HG03139 (cell line): ENCODE measurements around the gene COA3.
A peak's percentile ranks its signal among the peaks of the same experiment; 100 is the strongest.

Experiments
- ATAC-seq: cut with Tn5 transposase; IDR thresholded peaks from one replicate; pipeline ENCODE4 v1.9.1; 2021; ENCODE audit not compliant: unreplicated experiment

The COA3 gene

DNA sequence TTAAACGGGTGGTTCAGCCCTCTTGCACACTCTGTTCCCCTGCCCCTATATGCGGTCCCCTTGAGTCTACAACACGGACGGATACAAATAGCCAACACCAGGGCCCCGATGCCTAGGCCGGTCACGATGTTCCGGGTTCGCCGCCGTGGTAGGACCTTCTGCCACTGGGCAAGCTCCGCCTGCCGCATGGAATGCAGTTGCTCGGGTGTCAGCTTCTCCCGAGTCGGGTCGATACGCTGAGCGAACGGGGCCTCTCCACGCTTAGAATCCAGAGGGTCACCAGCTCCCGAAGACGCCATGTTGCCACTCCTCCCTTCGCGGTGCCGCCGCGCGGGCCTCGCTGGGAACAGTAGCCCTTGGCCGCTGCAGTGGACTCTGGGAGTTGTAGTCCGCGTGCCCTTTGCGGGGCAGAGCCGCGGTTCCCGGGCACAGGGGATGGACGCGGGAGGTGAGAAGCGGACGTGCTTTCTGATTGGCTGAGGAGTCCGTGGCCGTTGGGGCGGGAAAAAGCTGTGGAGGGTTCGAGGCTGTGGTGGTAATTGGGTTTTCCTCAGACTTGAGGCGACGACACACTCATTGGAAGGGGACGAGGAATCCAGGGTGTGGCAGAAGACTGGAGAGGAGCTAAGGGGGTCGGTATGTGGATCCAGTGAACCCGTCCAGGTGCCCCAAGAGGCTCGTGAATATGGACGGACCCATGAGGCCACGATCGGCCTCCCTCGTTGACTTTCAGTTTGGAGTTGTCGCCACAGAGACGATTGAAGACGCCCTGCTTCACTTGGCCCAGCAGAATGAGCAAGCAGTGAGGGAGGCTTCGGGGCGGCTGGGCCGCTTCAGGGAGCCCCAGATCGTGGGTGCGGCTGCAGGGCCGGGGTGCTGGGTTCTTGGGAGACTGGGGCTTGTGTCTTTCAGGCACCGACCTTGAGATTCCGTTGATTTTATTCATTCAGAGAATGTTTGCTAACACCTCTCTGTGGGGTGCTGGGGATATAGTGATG lies at the start of gene COA3, which contains the start of gene CNTD1:
Gene COA3 (minus strand): TSS at position 322 of the 998 bp plus-strand sequence. CDS start 23 bp downstream, at position 299.
Gene CNTD1 (plus strand): TSS at position 479 of the 998 bp plus-strand sequence. CDS start 207 bp downstream, at position 686.
- ATAC-seq: no peak

- ATAC-seq: no peak
Measured at GRCh38 chr17:42848093-42848492, 49.6 kb upstream of the COA3 start.

GRCh38 chr17:42846594-42847280 lies 48.2 kb upstream of the COA3 start:
- ATAC-seq: no peak

- ATAC-seq: no peak
Measured at GRCh38 chr17:42845918-42846593, 47.6 kb upstream of the COA3 start.

GRCh38 chr17:42845556-42845917 lies 47.0 kb upstream of the COA3 start:
- ATAC-seq: no peak

DNA sequence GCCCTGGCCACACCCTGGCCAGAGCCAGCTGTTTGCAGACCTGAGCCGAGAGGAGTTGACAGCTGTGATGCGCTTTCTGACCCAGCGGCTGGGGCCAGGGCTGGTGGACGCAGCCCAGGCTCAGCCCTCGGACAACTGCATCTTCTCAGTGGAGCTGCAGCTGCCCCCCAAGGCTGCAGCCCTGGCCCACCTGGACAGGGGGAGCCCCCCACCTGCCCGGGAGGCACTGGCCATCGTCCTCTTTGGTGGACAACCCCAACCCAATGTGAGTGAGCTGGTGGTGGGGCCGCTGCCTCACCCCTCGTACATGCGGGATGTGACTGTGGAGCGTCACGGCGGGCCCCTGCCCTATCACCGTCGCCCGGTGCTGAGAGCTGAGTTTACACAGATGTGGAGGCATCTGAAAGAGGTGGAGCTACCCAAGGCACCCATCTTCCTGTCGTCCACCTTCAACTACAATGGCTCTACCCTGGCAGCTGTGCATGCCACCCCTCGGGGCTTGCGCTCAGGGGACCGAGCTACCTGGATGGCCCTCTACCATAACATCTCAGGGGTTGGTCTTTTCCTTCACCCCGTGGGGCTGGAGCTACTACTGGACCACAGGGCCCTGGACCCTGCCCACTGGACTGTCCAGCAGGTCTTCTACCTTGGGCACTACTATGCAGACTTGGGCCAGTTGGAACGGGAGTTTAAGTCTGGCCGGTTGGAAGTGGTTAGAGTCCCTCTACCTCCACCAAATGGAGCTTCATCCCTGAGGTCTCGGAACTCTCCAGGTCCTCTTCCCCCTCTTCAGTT lies 46.5 kb upstream of the COA3 start:
- no peak for ATAC-seq

- no peak for ATAC-seq
Measured at GRCh38 chr17:42844271-42844670, 45.8 kb upstream of the COA3 start, which contains the start of gene AOC2. Gene AOC2 (plus strand): TSS chr17:42844580. CDS start chr17:42844627, 47 bp downstream.

DNA sequence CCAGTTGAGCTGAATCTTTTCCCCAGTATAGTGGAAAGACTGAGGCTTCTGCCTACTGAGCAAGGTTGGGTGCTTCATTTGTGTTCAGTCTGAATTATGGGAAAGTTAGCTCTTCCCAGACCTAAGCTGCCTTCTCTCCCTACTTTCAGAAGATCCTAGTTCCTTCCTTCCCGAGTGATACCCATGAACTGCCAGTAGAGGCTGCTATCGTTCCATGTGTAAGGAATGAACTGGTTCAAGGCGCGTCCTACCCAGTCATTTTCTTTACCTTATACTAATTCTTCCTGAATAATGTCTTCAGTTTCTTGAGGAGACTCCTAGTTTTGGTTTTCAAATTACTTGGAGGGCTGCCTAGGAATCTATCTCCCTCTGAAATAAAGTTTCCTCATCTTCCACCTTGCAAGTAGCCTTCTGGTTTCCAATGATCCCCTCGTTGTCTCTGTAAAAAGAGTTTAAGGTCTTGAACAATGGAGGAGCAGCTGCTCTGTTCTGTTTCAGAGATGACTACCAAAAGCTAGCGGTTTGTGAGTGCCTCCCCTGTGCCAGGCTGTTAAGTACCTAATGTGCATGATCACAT lies 44.9 kb upstream of the COA3 start:
- ATAC-seq: no peak

DNA sequence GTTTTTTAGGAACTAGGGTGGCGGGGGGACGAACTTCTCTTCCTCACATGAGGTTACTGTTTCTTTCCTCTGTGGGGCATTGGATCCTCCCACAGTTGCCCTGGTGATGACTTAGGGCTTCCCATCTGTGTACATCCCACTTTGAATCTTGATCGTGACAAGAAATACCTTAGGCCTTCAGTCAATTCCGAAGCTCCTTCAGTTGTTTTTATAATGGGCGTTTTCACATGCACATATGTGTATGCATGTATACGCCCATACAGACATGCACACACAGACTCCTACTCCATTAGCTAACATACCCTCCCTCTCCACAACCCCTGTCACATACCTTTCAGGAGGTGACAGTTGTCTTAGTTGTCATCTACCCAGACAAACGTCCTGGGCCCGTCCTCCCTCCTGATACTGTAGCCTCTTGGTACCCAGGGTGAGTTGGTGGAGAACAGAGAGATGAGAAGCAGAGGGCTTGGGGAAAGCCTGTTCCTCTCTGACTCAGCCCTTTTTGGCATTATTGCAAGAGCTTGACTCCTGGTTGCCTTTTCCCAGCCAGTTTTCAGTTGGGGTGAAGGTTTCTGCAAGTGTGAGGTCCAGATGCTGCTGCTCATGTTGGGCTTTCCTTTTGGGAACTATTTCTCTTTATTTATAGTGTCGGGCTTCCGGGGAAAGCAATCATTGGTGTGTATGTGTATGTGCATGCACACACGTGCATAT lies 43.6 kb upstream of the COA3 start:
- no peak for ATAC-seq

DNA sequence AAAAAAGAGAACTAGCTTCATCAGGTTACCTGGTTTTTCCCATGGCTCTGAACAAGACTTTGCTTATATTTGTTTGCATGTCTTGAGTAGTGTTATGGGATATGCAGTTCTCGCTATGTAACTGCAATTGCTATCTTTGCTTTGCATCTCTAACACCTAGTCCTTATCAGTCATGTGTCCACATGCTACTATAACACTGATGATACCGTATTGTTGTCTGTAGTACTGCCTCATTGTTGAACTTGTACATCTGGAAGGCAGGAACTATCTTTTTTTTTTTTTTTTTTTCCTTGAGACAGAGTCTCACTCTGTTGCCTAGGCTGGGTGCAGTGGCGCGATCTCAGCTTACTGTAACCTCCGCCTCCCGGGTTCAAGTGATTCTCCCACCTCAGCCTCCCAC lies 37.2 kb upstream of the COA3 start:
- no peak for ATAC-seq

GRCh38 chr17:42833767-42834422 lies 35.4 kb upstream of the COA3 start:
- peak; percentile 17 for ATAC-seq

DNA sequence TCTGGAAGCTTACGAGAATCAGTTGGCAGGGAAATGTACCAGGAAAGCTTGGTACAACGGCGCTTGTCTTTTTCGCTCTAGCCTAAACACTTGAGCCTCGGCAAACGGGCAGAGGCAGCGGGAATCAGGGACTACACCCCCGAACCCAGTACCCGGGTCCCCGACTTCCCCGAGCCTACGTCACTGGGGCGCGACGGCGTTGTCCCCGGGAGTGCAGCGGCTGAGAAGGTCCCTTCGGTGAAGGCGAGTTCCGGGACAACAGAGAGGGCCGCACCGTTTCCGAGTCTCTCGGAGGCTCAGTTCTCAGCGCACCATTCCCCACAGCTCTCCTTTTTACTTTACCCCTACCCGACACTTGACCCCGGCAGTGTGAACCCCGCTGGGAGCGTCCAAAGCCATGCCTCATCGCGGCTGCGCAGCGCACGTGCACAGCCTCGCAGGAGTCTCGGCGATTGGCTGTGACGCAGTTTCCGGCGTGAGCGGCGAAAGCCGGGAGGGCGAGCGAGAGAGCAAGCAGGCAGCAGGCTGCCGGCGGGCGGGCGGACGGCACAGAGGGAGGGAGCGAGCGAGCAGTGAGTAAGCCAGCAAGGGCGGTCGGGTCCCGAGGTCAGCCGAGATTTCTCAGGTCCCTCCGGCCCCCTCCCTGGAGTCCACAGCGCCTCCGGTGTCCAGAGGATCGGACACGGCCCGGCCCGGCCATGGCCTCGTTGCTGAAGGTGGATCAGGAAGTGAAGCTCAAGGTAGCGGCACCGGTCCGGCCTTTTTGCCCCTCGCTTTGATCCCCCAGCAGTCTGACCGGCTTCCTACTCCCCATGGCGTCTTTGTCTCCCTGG lies 34.6 kb upstream of the COA3 start, which contains the start of gene PSME3:
Gene PSME3 (plus strand): TSS at position 464 of the 833 bp plus-strand sequence. CDS start 235 bp downstream, at position 699.
- ATAC-seq: peak; percentile 73

GRCh38 chr17:42832213-42832933 lies 33.9 kb upstream of the COA3 start:
- ATAC-seq: peak; percentile 6

DNA sequence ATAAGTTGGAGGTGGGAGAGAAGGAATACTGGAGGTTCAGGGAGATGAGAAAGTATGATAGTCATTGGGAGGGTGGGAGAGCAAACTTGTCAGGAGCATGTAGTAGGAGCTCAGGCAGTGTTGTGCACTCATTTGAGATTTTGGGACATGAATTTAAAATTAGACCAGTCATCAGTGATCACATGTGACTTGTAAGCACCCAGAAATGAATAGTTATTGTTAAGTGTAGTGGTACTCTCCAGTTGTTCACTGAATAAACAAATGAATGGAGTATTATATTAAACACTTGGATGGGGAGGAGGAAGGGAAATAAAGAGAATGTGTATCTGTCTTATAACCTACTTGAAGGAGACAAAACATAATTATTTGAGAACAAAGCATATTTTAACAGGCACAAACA lies 32.5 kb upstream of the COA3 start:
- ATAC-seq: no peak

GRCh38 chr17:42827472-42827871 lies 29.0 kb upstream of the COA3 start:
- no peak for ATAC-seq

DNA sequence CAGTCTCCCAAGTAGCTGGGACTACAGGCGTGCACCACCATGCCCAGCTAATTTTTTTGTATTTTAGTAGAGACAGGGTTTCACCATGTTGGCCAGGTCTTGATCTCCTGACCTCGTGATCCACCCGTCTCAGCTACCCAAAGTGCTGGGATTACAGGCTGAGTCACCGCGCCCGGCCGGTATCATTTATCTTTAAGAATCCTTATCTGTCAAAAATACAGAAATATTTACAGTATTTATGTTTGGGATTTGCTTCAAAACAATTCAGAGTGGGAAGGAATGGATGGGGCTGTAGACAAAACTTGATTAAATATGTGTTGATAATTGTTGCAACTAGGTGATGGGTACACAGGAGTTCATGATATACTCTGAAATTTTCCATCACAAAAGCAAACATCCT lies 22.7 kb upstream of the COA3 start:
- ATAC-seq: no peak

GRCh38 chr17:42819939-42820535 lies 21.5 kb upstream of the COA3 start:
- no peak for ATAC-seq
